Keratinocyte (primary cell): ENCODE results near the gene S100G.

Experiments used
- CTCF ChIP-seq, 3 experiments: IDR thresholded peaks in 1 of 3; conservative IDR thresholded peaks in 1 of 3; optimal IDR thresholded peaks in 1 of 3; 2 replicates in 2 of 3; 3 replicates in 1 of 3; pipeline versions ENCODE3 to v1.5.1; 2011; ENCODE audit warnings: low read length in 3 of 3, mild to moderate bottlenecking in 3 of 3, moderate library complexity in 2 of 3, control low read depth in 1 of 3, inconsistent platforms in 1 of 3; ENCODE audit not compliant: insufficient read depth in 2 of 3; ENCODE audit errors: extremely low read depth in 1 of 3
- EZH2 ChIP-seq: IDR thresholded peaks from one replicate; pipeline ENCODE4 v1.6.1; 2012; ENCODE audit warnings: inconsistent platforms, mild to moderate bottlenecking, low read length, moderate library complexity

- TF ChIP-seq CTCF (optimal IDR thresholded peaks at IDR 0.05 in 1 of 3, IDR thresholded peaks at IDR 0.05 in 1 of 3, conservative IDR thresholded peaks at IDR 0.05 in 1 of 3; ENCODE audit: extremely low read depth in 1 of 3, insufficient read depth in 2 of 3, low read length in 3 of 3) (no peak), EZH2 (no peak)
Observed at GRCh38 chrX:16618422-16618821, 31.5 kb upstream of the S100G start.
